H1 (cell line): ENCODE results near the gene RPS6KA2. TPM values are rescaled to one million over a fixed set of nuclear protein-coding genes. Genes with fewer than 3 reads are reported as not detected.

ENCODE experiments used
- CTCF ChIA-PET: fragments of 300-600 bp; sonication (Branson Sonifier 250); formaldehyde crosslinking; loops from one replicate; lab custom pipeline; 2021; ENCODE audit not compliant: partially characterized antibody; lab: Charles Lee
- POLR2A ChIA-PET: fragments of 300-600 bp; sonication (Branson Sonifier 250); formaldehyde crosslinking; loops from one replicate; lab custom pipeline; 2021; ENCODE audit warnings: inconsistent platforms; ENCODE audit not compliant: partially characterized antibody; lab: Charles Lee
- DNase-seq, 2 experiments: peaks; one replicate each; pipeline versions ENCODE4 v3.0.0 to v3.0.0-alpha.2; 2010 to 2022; ENCODE audit warnings: low spot score in 2 of 2, low read depth in 1 of 2, mixed read lengths in 1 of 2
- FAIRE-seq: peaks from 2 replicates; lab custom pipeline; 2011; peaks lifted over from hg19 to GRCh38; lab: Jason Lieb, UNC
- H2AFZ ChIP-seq: 2 replicates; pipeline ENCODE4 v1.8.1; 2012; ENCODE audit warnings: low read length, inconsistent platforms
- H2AK5ac ChIP-seq: 2 replicates; pipeline ENCODE4 v1.6.1; 2013; ENCODE audit warnings: low read depth, low read length
- H2BK120ac ChIP-seq: replicated peaks from 2 replicates; pipeline ENCODE3; 2013; ENCODE audit warnings: low read depth, low read length, inconsistent platforms
- H2BK12ac ChIP-seq: 2 replicates; pipeline ENCODE4 v1.6.1; 2013; ENCODE audit warnings: low read depth, low read length
- H2BK15ac ChIP-seq: 2 replicates; pipeline ENCODE4 v1.6.1; 2013; ENCODE audit warnings: low read length
- H2BK20ac ChIP-seq: 2 replicates; pipeline ENCODE4 v1.6.1; 2013; ENCODE audit warnings: low read length
- H2BK5ac ChIP-seq: 2 replicates; pipeline ENCODE4 v1.6.1; 2013; ENCODE audit warnings: low read depth, low read length
- H3K14ac ChIP-seq: 2 replicates; pipeline ENCODE4 v1.6.1; 2013; ENCODE audit warnings: inconsistent platforms; ENCODE audit not compliant: insufficient read length
- H3K18ac ChIP-seq: 2 replicates; pipeline ENCODE4 v1.6.1; 2013; ENCODE audit warnings: low read length; ENCODE audit errors: extremely low read depth
- H3K23ac ChIP-seq: 2 replicates; pipeline ENCODE4 v1.6.1; 2013; ENCODE audit warnings: inconsistent platforms; ENCODE audit not compliant: insufficient read length
- H3K23me2 ChIP-seq: 2 replicates; pipeline ENCODE4 v1.6.1; 2013; ENCODE audit warnings: low read depth, low read length
- H3K27ac ChIP-seq: 2 replicates; pipeline ENCODE4 v1.6.1; 2011; ENCODE audit warnings: low read depth, low read length, inconsistent platforms
- H3K27me3 ChIP-seq, 4 experiments: replicated peaks in 1 of 4; 1 replicate in 1 of 4; 2 replicates in 3 of 4; pipeline versions ENCODE4 v1.6.1 to v1.8.1; 2011 to 2013; ENCODE audit warnings: low read length in 3 of 4, mild to moderate bottlenecking in 3 of 4, inconsistent platforms in 2 of 4, mixed read lengths in 2 of 4, moderate library complexity in 1 of 4; ENCODE audit not compliant: control insufficient read depth in 3 of 4, insufficient read depth in 3 of 4; ENCODE audit errors: extremely low read depth in 1 of 4
- H3K36me3 ChIP-seq, 4 experiments: 2 replicates each; pipeline versions ENCODE4 v1.6.1 to v1.8.1; 2011 to 2013; ENCODE audit warnings: mild to moderate bottlenecking in 4 of 4, low read length in 3 of 4, moderate library complexity in 2 of 4, control low read depth in 1 of 4, inconsistent platforms in 1 of 4; ENCODE audit not compliant: insufficient read depth in 4 of 4, control insufficient read depth in 2 of 4
- H3K4ac ChIP-seq: replicated peaks from 2 replicates; pipeline ENCODE3; 2013; ENCODE audit warnings: low read length, low read depth, mixed read lengths, inconsistent platforms; ENCODE audit not compliant: insufficient read length
- H3K4me1 ChIP-seq, 4 experiments: replicated peaks in 1 of 4; 1 replicate in 1 of 4; 2 replicates in 3 of 4; pipeline versions ENCODE4 v1.6.1 to v1.8.1; 2011 to 2013; ENCODE audit warnings: low read length in 3 of 4, inconsistent platforms in 2 of 4, mixed read lengths in 1 of 4; ENCODE audit not compliant: insufficient read depth in 4 of 4, control insufficient read depth in 3 of 4
- H3K4me2 ChIP-seq, 2 experiments: 2 replicates each; pipeline versions ENCODE4 v1.6.1 to v1.8.1; 2011 to 2013; ENCODE audit warnings: low read depth in 2 of 2, low read length in 2 of 2, control low read depth in 1 of 2, inconsistent platforms in 1 of 2, mild to moderate bottlenecking in 1 of 2; ENCODE audit not compliant: insufficient read depth in 1 of 2
- H3K4me3 ChIP-seq, 4 experiments: fragments of 200-600, 300-600 bp in 1 of 4; sonication (generic), shearing (Covaris generic), sonication (Bioruptor Twin) in 1 of 4; 2 replicates each; pipeline versions ENCODE4 v1.5.1 to v1.8.1; 2011 to 2016; ENCODE audit warnings: low read length in 4 of 4, low read depth in 3 of 4, control low read depth in 2 of 4, inconsistent platforms in 2 of 4, mild to moderate bottlenecking in 2 of 4, mixed read lengths in 1 of 4, moderate library complexity in 1 of 4; ENCODE audit not compliant: insufficient read depth in 2 of 4; ENCODE audit errors: extremely low read depth in 1 of 4
- H3K56ac ChIP-seq: replicated peaks from 2 replicates; pipeline ENCODE3; 2013; ENCODE audit warnings: low read depth, mild to moderate bottlenecking, mixed read lengths, low read length, inconsistent platforms; ENCODE audit not compliant: insufficient read length
- H3K79me1 ChIP-seq: 2 replicates; pipeline ENCODE4 v1.6.1; 2013; ENCODE audit warnings: low read depth, low read length, control low read depth
- H3K79me2 ChIP-seq, 2 experiments: 2 replicates each; pipeline versions ENCODE4 v1.6.1 to v1.8.1; 2012 to 2013; ENCODE audit warnings: low read length in 2 of 2, mild to moderate bottlenecking in 2 of 2, inconsistent platforms in 1 of 2; ENCODE audit not compliant: insufficient read depth in 2 of 2, control insufficient read depth in 1 of 2
- H3K9ac ChIP-seq, 4 experiments: replicated peaks in 1 of 4; 1 replicate in 1 of 4; 2 replicates in 3 of 4; pipeline versions ENCODE4 v1.6.1 to v1.8.1; 2011 to 2013; ENCODE audit warnings: low read depth in 3 of 4, low read length in 3 of 4, control low read depth in 2 of 4, mild to moderate bottlenecking in 2 of 4, moderate library complexity in 2 of 4, inconsistent platforms in 1 of 4; ENCODE audit errors: extremely low read depth in 1 of 4
- H3K9me3 ChIP-seq, 2 experiments: 2 replicates each; pipeline versions ENCODE4 v1.6.1 to v1.8.1; 2012 to 2013; ENCODE audit warnings: mild to moderate bottlenecking in 2 of 2, moderate library complexity in 2 of 2, control low read depth in 1 of 2, inconsistent platforms in 1 of 2, low read depth in 1 of 2, low read length in 1 of 2, mixed read lengths in 1 of 2; ENCODE audit not compliant: insufficient read depth in 2 of 2
- H4K20me1 ChIP-seq, 2 experiments: replicated peaks in 1 of 2; 2 replicates each; pipeline versions ENCODE3 to v1.8.1; 2011 to 2013; ENCODE audit warnings: inconsistent platforms in 2 of 2, low read length in 2 of 2, mild to moderate bottlenecking in 1 of 2; ENCODE audit not compliant: insufficient read depth in 2 of 2, control insufficient read depth in 1 of 2
- H4K5ac ChIP-seq: 2 replicates; pipeline ENCODE4 v1.6.1; 2013; ENCODE audit warnings: low read length, low read depth, mixed read lengths, inconsistent platforms; ENCODE audit not compliant: insufficient read length
- H4K8ac ChIP-seq: 2 replicates; pipeline ENCODE4 v1.8.0; 2013; ENCODE audit warnings: mild to moderate bottlenecking, moderate library complexity, low read length, inconsistent platforms; ENCODE audit not compliant: insufficient read depth; ENCODE audit errors: extremely low read depth
- H4K91ac ChIP-seq: replicated peaks from 2 replicates; pipeline ENCODE3; 2013; ENCODE audit warnings: low read length, mixed read lengths, inconsistent platforms; ENCODE audit not compliant: insufficient read length
- BRCA1 ChIP-seq: IDR thresholded peaks from 2 replicates; pipeline ENCODE4 v1.6.1; 2012; ENCODE audit warnings: low read depth, low read length, improper control_type of control experiment
- EGR1 ChIP-seq: IDR thresholded peaks from 2 replicates; pipeline ENCODE4 v1.6.1; 2011; ENCODE audit warnings: low read depth, low read length, borderline replicate concordance
- EZH2 ChIP-seq: fragments of 200-600 bp; sonication (generic); IDR thresholded peaks from 2 replicates; pipeline ENCODE4 v1.7.1; 2012; ENCODE audit warnings: low read depth, mild to moderate bottlenecking, moderate library complexity, low read length, inconsistent platforms; ENCODE audit not compliant: severe bottlenecking
- POLR2A ChIP-seq, 2 experiments: IDR thresholded peaks; 1 replicate in 1 of 2; 2 replicates in 1 of 2; pipeline ENCODE4 v1.6.1; 2011; ENCODE audit warnings: low read depth in 2 of 2, low read length in 2 of 2, mild to moderate bottlenecking in 2 of 2; ENCODE audit errors: control extremely low read depth in 1 of 2
- TAF1 ChIP-seq: IDR thresholded peaks from 2 replicates; pipeline ENCODE4 v1.6.1; 2011; ENCODE audit warnings: mild to moderate bottlenecking, low read depth, low read length
- WGBS, 2 experiments: shearing (Covaris generic) in 1 of 2; methylation state at CpG; one replicate each; pipeline versions ENCODE4 v1.1.6 to v1.1.7; 2013 to 2015; ENCODE audit warnings: low lambda C conversion rate in 2 of 2, mixed read lengths in 2 of 2, inconsistent platforms in 1 of 2, low coverage in 1 of 2, missing lambda C conversion rate in 1 of 2; ENCODE audit not compliant: insufficient replicate concordance in 2 of 2, insufficient coverage in 1 of 2, insufficient read length in 1 of 2; ENCODE audit errors: extremely low coverage in 1 of 2, missing lambda C conversion rate in 1 of 2; 5-methylcytosine and 5-hydroxymethylcytosine counted together
- polyA plus RNA-seq, 7 experiments: library from polyadenylated mRNA; depleted of rRNA in 3 of 7; stranded (reverse) in 5 of 7; unstranded in 2 of 7; fragments of >200 nt in 5 of 7; fragments of 200-250 nt in 2 of 7; gene quantifications; 1 replicate in 5 of 7; 2 replicates in 1 of 7; 4 replicates in 1 of 7; pipeline versions ENCODE4 v1.2.1 to v1.2.3, GENCODE V29; 2011 to 2013; ENCODE audit warnings: missing spikeins in 2 of 7, mixed read lengths in 2 of 7
- total RNA-seq: library from RNA; stranded (reverse); fragmentation: NEBNext Ultra II Directional; extraction: Animal tissue kit (Norgen Biotek cat#: 25700); gene quantifications from 2 replicates; pipeline ENCODE4 v1.2.1, GENCODE V29; 2021

The RPS6KA2 gene
- total and polyA plus RNA-seq, 2 of the 8 experiments (the other 6 are each of a cell fraction or from before 2014, with no cell fraction given): 8.8 to 25.7 TPM

GRCh38 chr6:166670013-166670412 is 43.0 kb upstream of the RPS6KA2 start:
- no peak for FAIRE-seq
- WGBS, 2 experiments: 86% methylated on average over 9 of the region's 9 CpGs; no CpG with 5 or more reads in 1 of the 2 experiments

More at GRCh38 chr6:166670013-166670412, 43.0 kb upstream of the RPS6KA2 start:
- no peak overlapping the region for H3K56ac ChIP-seq
- POLR2A ChIA-PET: no interaction called here
- no peak overlapping the region for H2BK12ac ChIP-seq
- no peaks in the 10 kb centered on the region for H3K79me1 ChIP-seq
- H4K20me1 ChIP-seq: no peaks in the 10 kb centered on the region
- no peak overlapping the region for H4K5ac ChIP-seq
- no peak overlapping the region for H4K91ac ChIP-seq
- no peak overlapping the region for H2BK15ac ChIP-seq
- H3K23me2 ChIP-seq: no peaks in the 10 kb centered on the region
- peaks cover 0 to 6% (median 2%) of the 10 kb centered on the region in 4 experiments; a peak in 1 of 7 replicates for H3K27me3 ChIP-seq
- H3K4me1 ChIP-seq: peaks cover 3 to 11% (median 6%) of the 10 kb centered on the region in 4 experiments
- no peak for DNase-seq
- no peak overlapping the region for H3K4me3 ChIP-seq
- no peak overlapping the region for H3K18ac ChIP-seq
- no peak overlapping the region for H3K9ac ChIP-seq
- no peak overlapping the region for H2AK5ac ChIP-seq
- no peak overlapping the region for H3K27ac ChIP-seq
- H3K14ac ChIP-seq: no peak overlapping the region
- no peak for TF ChIP-seq EZH2
- no peak for TF ChIP-seq POLR2A (IDR thresholded peaks at IDR 0.05; ENCODE audit: control extremely low read depth in 1 of 2, low read depth in 2 of 2, low read length in 2 of 2)
- no peak for TF ChIP-seq EGR1
- no peak for TF ChIP-seq BRCA1
- no peak for TF ChIP-seq TAF1
- TF ChIP-seq, all 59 proteins: peak for 0
- no peak overlapping the region for H3K4me2 ChIP-seq
- no peaks in the 10 kb centered on the region for H3K79me2 ChIP-seq
- no peak overlapping the region for H2BK120ac ChIP-seq
- CTCF ChIA-PET: no interaction called here
- H4K8ac ChIP-seq: no peak overlapping the region; the same call in 1 of the 2 replicates
- H2BK20ac ChIP-seq: no peak overlapping the region
- no peak overlapping the region for H2BK5ac ChIP-seq
- no peak overlapping the region for H3K4ac ChIP-seq
- H3K9me3 ChIP-seq: peaks cover 0 to 3% of the 10 kb centered on the region in 2 experiments; a peak in 1 of 4 replicates
- no peak overlapping the region for H2AFZ ChIP-seq
- no peak overlapping the region for H3K23ac ChIP-seq
- H3K36me3 ChIP-seq: no peaks in the 10 kb centered on the region
